ENCODE measurements around the gene GSE1. TPM values are rescaled to one million over a fixed set of nuclear protein-coding genes. Genes with fewer than 3 reads are reported as not detected.

GSE1 gene
- polyA plus RNA-seq, 5 donors, result 85.6 to 120 (median 111) TPM

DNA sequence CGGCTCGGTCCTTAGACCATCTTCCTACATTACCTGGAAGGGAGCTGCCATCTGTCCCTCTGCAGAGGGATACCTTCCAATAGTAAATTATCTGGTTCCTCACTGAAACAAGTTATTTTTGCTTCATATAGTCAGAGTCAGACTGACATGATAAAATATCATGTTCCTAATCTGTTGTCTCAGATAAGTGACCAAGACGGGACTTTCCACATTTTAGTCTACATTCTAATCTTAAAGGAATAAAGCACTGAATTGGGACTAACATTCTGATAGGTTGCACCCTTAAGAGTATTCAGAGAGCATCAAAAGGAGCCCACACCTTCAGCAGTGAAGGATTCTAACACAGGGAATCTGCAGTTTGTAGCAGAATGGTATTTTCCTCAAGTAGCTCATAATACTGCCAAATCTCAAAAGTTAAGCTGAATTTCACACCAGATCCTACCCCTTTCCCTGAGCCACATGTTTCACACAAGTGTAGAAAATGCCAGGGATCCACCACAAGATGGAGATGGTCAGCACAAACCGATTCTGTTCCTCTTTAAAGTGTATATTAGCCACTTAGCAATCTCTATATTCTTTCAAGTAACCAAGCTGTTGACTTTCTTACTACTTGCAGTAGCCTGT is 62.2 kb downstream of the GSE1 start:
- DNase-seq, result no peak

DNA sequence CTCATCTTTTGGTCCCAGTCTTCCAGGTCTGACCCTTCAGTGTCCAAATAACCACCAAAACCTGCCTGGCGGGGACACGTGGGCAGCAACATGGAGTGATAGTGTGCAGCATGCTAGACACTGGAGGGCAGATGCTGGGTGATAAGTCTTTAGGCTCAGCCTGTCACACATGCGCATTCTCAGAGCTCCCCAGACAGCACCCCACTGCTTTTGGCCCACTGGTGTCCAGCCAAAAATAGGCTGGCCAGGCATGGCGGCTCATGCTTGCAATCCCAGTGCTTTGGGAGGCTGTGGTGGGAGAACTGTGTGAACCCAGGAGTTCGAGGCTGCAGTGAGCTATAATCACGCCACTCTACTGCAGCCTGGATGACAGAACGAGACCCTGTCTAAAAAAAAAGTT is 63.3 kb downstream of the GSE1 start:
- DNase-seq, result no peak

DNA sequence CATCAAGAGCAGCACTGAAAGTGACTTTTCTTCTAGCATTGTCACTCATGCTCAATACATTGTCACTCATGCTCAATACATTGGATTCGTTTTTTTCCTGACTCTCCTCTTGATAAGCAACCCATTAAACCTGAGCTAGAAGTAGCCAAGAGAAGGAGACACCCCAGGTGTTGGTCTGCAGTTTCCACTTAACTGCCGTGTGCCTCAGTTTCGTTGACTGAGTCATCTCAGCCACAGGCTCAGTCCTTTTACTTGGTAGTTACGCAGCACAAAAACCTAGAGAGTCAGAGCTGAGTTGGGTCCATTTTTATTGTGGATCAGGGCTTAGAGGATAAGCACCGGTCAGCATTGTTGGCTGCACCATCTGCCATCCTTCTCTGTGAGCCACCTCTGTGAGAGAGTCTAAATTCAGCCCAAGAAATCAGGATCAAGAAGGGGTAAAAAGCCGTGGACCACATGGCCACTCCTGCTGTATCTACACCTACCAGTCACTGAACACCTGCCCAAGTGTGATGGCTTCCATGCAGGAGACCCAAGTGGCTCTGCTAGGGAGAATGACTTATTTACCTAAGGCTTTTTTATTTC is 64.4 kb downstream of the GSE1 start:
- DNase-seq, result no peak

DNA sequence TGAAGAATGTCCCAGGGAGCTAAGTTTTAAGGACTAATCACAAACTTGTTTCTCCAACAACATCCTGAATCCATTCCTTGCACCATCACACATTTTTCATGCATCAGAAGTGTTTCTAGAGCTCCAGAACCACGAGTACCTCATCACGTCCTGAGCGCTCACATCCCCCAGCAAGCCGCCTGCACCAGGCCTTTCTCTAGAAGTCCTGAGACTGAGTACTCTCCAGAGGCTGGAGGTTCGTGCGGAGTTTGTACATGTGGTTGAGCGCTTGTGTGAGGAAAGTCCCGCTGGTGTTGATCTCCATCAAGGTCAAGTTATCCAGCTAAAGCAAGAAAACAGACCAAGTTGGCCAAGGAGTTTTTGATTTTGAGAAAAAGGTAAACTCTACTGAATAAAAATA is 64.9 kb downstream of the GSE1 start:
- DNase-seq, result no peak

DNA sequence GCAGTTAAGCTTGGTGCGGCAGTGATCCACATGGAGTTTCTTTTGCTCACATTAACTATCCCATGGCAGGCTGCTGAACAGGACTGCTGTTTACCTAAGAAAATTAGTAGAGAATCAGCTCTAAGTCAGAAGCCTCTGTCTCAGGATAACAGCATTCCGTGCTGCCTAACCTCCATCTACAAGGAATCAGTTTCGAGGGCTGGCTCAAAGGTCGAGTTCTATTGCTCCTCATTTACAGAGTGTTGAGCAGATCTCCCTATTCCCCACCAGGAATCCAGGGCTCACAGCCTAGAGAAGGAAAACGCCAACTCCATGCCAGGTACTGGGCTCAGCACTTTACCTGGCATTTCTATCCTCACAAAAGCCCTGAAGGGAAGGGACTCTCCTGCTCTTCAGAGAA is 65.7 kb downstream of the GSE1 start:
- no peak for DNase-seq

DNA sequence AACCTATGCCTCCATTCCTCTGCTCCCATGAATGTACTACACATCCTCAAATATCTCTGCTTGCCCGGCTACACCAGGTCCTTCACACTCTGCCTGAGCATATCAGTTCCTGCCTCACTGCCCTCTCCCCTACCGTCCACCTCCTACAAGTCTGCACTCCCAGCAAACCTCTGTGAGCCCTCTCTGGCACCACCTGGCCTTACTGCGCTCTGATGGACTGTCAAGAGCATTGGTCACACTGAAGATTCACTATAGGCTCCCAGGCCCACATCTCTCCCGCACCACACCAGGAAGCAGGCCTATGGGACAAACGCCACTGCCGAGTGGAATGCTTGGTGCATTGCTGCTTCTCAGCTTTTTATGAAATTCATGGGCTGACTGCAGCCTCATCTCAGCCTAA is 66.7 kb downstream of the GSE1 start:
- DNase-seq, result no peak

DNA sequence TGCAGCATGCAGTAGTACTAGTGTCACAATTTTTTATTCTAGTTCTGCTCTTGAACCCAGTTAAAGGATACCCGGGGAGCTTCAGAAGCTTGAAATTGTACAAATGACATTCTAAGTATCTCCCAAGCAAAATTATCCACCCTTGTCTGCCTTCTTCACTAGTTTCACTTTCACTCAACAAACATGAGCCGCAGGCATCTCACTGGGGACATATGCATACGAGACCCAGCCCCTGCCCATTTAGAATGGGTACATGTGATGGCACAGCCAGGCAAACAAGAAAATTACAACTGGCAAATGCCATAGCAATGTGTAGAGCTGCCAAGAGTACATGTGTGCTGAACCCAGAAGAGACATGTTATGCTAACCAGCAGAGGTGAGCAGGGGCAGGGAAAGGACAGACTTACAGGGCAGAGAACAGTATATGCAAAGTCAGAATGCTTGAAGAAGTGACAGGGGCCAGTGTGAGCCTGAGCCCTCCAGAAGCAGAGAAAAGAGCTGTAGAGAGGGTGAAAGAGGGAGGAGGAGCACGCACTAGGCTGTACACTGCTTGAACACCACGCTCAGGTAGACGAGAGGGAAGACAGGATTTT is 67.3 kb downstream of the GSE1 start:
- DNase-seq, result no peak

DNA sequence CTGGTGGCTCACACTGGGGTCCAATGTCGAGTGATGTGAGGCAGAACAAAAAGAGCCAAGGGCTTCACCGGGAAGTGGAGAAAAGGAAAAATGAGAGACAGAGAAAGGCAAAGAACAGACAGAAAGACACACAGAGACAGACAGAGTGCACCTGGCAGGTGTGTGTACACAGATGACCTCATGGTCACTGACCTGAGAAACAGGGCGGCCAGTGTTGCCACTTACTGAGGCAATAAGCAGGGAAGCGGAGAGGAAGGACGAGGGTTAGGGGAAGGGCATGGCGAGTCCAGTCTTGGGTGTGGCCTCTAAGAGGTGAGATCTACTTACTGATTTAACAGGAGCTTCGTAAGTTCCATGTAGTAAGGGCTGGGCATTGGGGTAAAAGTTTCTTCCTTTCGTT is 68.1 kb downstream of the GSE1 start:
- DNase-seq, result no peak

DNA sequence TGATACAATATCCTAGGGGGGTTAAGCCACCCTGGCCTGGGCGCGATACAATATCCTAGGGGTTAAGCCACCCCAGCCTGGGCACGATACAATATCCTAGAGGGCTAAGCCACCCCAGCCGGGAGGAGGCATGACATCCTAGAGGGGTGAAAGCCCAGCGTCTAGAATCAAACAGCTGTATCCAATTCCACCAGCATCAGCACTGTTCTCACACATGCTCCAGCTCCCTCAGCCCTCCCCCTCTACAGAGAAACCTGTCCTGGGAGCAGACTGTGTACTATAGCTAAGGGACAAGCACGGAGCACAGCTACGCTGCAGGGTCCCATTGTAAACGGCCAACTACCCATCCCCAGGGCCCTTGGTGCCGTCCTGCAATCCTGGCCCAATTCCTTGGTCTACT is 69.4 kb downstream of the GSE1 start:
- DNase-seq, result no peak

DNA sequence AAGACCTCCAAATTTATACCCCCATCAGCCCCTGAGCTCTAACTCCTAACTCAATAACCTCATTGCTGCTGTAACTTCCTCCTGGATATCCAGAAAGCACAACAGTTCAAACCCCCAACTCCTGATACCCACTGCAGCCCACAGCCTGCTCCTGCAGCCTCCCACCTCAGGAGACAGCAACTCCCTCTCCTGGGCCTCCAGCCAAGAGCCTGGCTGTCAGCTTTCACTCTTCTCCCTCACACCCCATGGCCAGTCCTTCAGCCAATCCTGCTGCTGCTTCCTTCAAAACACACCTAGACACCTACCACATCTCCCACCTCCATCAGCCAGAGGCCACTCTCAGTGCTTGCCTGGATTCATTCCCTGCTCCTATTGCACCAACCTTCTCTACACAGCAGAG is 70.2 kb downstream of the GSE1 start:
- DNase-seq, result no peak

DNA sequence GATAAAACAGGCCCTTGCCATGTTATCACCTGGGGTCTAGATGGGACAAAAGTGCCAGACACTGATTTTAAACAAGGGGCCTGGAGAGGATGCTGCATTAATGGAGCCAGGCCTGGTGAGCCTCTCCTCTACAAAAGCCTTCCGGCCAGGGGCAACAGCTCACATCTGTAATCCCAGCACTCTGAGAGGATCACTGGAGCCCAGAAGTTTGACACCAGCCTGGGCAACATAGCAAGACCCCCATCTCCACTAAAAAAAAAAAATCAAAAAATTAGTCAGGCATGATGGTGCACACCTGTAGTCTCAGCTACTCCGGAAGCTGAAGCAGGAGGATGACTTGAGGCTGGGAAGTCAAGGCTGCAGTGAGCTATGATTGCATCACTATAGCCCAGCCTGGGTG is 72.1 kb downstream of the GSE1 start:
- DNase-seq, result no peak

DNA sequence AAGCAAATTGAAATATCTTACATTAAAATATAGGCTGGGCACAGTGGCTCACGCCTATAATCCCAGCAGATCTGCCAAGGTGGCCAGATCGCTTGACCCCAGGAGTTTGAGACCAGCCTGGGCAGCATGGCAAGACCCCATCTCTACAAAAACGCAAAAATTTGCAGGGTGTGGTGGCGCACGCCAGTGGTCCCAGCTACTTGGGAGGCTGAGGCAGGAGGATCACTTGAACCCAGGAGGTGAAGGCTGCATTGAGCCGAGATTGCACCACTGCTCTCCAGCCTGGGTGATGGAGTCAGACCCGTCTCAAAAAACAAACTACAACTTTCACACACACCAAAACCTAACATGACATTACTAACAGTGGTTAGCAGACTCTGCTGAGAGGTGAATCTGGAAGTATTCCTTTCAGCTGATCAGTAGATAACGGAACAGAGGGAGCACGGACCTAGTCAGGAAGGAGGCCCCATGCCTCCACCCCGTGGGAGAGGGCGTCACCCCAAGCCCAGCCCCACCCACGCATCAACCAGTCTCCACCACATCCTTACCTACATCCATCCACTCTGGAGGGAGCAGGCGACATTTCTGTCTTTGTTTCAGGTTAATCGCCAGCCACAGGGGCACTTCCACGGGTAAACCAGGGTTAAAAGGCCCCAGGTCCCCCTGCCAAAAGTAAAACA is 73.9 kb downstream of the GSE1 start:
- no peak for DNase-seq

DNA sequence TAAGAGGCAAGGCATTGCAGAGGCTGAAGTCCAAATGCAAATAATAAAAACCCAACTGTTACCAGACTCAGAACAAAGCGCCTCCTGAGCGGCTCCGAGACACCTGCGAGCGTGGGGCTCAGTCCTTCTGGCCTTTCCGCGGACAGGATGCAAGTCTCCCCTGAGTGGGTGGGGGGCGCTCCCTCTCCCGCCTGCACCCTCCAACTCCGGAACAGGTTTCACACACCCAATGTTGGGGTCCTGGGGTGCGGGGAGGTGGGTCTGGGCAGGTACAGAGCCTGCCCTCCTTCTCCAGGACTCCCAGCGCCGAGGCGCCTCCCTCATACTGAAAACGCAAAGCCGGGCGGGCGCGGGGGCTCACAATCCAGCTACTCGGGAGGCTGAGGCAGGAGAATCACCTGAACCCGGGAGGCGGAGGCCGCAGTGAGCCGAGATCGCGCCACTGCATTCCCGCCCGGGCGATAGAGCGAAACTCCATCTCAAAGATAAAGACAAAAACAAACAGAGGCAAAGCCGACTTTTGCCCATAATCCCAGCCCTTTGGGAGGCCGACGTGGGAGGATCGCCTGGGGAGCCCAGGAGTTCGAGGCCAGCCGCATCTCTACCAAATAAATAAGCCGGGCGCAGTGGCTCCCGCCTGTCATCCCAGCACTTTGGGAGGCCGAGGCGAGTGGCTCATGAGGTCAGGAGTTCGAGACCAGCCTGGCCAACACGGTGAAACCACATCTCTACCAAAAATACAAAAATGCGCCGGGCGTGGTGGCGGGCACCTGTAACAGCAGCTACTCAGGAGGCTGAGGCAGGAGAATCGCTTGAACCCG is 74.7 kb downstream of the GSE1 start:
- DNase-seq, result no peak

DNA sequence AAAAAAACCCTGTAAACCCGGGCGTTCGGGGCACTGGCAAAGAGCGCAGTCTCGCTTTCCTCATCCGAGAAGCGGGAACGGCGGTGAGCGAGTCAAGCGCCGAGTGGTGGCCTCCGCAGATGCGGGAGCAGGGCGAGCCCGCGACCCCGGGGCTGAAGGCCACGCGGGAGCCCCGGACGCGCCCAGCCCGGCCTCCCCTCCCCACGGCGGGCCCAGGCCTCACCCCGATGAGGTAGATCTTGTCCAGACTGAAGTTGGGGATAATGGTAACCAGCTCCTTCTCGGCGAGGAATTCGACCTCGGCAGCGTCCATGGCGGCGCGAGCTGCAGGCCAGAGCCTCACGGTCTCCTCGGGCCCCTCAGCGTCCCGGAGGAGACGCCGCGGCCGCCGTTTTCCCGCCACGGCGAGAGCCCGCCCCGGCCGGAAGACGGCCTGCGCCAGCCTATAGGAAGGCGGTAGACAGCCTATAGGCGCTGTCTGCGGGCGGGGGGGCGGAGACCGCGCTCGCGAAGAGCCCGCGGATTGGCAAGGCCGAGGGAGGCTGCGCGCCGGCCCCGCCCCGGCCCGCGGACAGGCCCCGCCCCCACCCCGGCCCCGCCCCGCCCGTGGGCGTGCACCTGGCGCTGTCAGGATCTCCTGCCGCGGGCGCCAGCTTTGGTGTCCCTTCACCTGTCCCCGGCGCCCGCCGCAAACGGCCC is 75.6 kb downstream of the GSE1 start, which contains the start of gene GINS2:
Gene GINS2, minus strand, starts transcription at position 369 of the 699 bp plus-strand sequence. Its CDS starts 56 bp downstream, at position 313.
- DNase-seq, result peak; percentile 84 to 87

DNA sequence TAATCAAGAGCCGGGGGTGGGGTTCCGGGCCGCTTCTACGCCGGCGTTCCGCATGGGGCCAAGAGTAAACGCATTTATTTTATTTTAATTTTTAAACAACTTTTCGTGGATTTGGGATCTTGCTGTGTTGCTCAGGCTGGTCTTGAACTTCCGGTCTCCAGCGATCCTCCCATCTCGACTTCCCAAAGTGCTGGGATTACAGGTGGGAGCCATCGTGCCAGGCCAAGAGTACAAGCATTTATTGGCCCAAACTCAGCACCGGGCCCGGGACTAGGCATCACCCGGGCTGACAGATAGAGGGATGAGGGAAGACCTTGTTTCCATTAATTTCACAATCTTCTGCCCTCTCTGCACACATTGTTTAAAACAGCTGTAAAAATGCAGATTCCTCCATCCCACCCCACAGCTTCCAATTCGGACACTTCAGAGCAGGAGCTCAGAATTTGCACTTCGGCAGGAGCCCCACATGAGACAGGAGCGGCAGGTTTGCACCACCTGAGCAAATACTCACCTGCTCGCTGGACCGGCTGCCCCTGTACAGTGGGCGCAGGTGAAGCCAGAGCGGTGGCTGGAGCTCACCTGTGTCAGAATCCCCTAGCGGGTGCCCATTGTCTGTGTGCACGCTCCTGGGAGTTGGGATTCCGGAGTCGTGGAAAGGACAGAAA is 76.3 kb downstream of the GSE1 start:
- DNase-seq, result no peak

DNA sequence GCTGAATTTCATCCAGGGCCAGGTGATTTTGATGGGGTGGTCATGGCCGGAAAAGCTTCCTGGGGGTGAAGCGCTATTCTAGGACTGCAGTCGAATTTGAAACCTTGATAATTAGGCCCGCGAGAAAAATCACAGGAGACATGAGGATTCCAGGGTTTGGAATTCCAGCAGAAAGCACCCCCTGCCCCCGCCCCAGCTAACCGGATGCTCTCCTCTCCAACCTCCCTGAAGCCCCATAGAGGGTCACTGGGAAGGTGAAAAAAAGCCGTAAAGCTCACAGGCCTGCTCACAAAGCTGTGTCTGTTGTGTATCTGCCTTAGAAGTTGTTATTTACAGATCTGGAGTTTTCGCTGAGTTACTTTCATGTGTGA is 76.8 kb downstream of the GSE1 start:
- DNase-seq, result no peak

DNA sequence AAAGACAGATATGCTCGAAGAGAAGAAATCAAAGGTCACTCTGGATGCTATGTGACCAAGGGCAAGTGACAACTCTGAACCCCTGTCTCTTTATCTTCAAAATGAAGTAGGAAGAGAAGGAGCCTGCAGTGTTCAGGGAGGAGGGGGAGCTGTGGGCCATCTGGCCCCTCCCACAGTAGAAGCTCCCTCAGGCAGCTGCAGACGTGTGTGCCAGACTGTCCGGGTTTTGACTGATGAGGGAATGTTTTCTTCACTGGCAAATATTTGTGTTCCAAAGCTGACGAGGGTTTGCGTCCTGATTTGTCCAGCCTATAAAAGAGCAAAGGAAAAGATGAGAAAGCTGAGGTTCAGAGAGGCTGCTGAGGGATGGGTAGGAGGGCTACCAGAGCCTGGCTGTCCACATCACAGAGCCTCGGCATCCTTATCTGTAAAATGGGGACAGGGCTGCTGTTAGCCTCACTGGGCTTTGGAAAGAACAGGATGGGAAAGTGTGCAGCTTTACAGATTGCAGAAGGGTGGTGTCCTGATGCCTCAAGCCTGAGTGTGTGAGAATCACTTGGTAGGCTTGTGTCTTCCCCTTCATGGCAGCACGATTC is 77.4 kb downstream of the GSE1 start:
- DNase-seq, result no peak

DNA sequence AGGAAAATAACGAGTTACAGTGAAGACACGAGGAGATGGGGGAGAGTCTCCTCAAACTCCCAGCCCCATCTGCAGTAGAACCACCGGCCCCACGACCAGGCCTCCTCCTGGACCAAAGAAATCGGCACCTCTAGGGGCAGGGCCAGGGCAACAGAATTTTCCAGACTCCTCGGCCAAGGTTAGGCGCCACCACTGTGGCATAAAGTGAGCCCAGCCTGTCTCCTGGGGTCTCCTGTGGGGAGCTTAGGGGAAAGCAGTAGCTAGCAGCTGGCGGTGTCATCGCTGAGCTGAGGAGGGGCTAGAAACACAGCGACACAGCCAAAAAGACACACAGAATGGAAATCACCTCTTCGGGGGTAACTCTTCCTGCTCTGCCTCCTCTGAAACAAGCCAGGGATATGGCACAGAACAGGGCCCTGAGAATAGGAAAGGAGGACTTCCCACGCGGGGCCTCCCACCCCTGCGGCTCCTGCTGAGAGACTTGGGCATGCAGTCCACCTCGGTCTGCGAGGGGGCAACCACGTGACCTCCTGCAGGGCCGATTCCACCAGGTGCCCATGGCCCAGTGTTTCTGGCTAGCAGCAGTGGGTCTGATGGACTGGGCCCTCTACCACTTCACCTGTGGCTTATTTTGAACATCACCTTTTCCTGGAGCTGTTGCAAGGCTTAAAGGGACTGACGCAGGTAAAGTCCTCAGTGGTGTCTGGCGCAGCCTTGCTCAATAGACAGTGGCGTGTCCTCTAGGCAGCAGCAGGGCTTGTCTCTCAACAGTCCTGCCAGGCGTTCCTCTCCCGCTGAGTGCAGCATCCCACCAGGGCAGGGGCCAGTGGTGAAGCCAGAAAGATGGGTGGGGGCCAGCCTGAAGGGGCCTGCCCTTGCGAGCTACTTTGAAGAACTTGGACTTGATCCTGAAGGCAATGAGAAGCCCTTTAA is 82.3 kb downstream of the GSE1 start:
- DNase-seq, result no peak

DNA sequence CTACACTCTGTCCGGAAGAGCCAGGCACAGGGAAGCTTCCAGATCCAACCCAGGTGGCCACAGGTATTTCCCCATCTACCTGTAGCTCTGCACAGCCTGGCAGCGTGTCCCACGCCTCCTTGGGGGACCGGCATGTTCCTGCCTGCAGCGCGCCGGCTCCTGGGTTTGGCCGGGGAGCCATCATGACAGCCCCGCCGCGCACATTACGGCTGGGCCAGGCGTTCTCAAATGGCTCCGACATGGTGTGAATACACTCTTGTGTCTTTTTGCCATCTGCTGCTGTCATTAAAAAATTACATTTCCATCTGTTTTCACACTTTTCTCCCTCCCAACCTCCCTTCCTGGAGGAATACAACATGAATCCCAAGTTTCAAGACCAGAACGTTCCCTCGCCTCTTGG is 83.7 kb downstream of the GSE1 start:
- no peak for DNase-seq

All from right lung (tissue), 5 donors.